Astrocyte of the spinal cord (primary cell): ENCODE results near the gene AKAP6.

Source experiments
- DNase-seq: peaks from one replicate; pipeline ENCODE4 v3.0.0; 2011; ENCODE audit warnings: low read depth, low spot score
- H3K4me3 ChIP-seq: 2 replicates; pipeline ENCODE4 v1.5.1; 2011; ENCODE audit warnings: low read depth, mild to moderate bottlenecking, low read length, moderate library complexity
- CTCF ChIP-seq: IDR thresholded peaks from 2 replicates; pipeline ENCODE4 v1.5.1; 2012; ENCODE audit warnings: low read depth, mild to moderate bottlenecking, low read length, inconsistent platforms
- in situ Hi-C: cut with HindIII; loops from 2 replicates; pipeline ENCODE4 v1.10.0; 2017; ENCODE audit warnings: low sequenced_read_pairs

AKAP6 gene

GRCh38 chr14:32597771-32598170, 268.7 kb downstream of the AKAP6 start:
- in situ Hi-C loops, result no loop called here
- no peak for TF ChIP-seq CTCF
- no peak overlapping the region for H3K4me3 ChIP-seq
- no peak for DNase-seq

- TF ChIP-seq CTCF, result no peak
- no peak overlapping the region for H3K4me3 ChIP-seq
- no peak for DNase-seq
- in situ Hi-C loops, result no loop called here
Observed at GRCh38 chr14:32601069-32601468, 272.0 kb downstream of the AKAP6 start.

- TF ChIP-seq CTCF, result no peak
- in situ Hi-C loops, result no loop called here
- no peak for DNase-seq
- H3K4me3 ChIP-seq, result no peak overlapping the region
Observed at GRCh38 chr14:32601906-32602305, 272.8 kb downstream of the AKAP6 start.

GRCh38 chr14:32602699-32603098, 273.6 kb downstream of the AKAP6 start:
- in situ Hi-C loops, result no loop called here
- TF ChIP-seq CTCF, result no peak
- no peak overlapping the region for H3K4me3 ChIP-seq

GRCh38 chr14:32603992-32604565, 275.0 kb downstream of the AKAP6 start:
- in situ Hi-C loops, result no loop called here
- no peak for TF ChIP-seq CTCF
- DNase-seq, result no peak
- no peak overlapping the region for H3K4me3 ChIP-seq

More at GRCh38 chr14:32602699-32603098, 273.6 kb downstream of the AKAP6 start:
- no peak for DNase-seq

GRCh38 chr14:32606301-32606700, 277.2 kb downstream of the AKAP6 start:
- no peak for TF ChIP-seq CTCF
- DNase-seq, result no peak
- in situ Hi-C loops, result no loop called here
- no peak overlapping the region for H3K4me3 ChIP-seq

- in situ Hi-C loops, result no loop called here
- H3K4me3 ChIP-seq, result no peak overlapping the region
- no peak for DNase-seq
Observed at GRCh38 chr14:32607399-32607798, 278.3 kb downstream of the AKAP6 start.

More at GRCh38 chr14:32607399-32607798, 278.3 kb downstream of the AKAP6 start:
- TF ChIP-seq CTCF, result no peak
